ENCODE measurements around the gene FIS1. TPM values are rescaled to one million over a fixed set of nuclear protein-coding genes. Genes with fewer than 3 reads are reported as not detected.
A peak's percentile ranks its signal among the peaks of the same experiment; 100 is the strongest.
"Not testable (repeated sequence)": the region's sequence is repeated elsewhere in the genome, so short reads cannot be mapped to it uniquely, and the experiment has no call there.

Gene FIS1
- total RNA-seq, 1 experiment from 2014 or later: 151 TPM

DNA sequence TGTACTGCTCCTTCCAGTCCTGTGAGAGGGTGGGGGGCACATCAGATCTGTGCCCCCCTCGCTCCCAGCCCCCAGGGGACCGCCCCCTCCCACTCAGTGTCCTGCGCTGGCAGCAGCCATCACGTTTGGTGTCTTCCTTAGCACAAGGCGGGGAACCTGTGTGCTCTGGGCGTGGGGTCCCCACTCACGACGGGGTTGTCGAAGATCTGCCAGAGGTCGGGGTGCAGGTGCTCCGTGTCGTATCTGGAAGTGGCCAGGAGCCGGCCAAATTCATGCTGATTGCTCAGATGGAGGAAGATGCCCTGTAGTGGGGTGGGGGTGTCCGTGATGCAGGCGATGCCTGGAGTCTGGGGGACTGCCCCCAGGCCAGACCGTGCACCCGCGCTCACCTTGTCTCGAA, 34.7 kb downstream of the FIS1 start:
- DNase-seq: peak; percentile 48
- Histone ChIP-seq H3K4me3 (ENCODE audit: insufficient read depth, low read depth, low read length) (no peak overlapping the region), H3K27me3 (ENCODE audit: control insufficient read depth, insufficient read depth, low read length) (no peaks in the 10 kb centered on the region), H3K36me3 (replicated peaks; ENCODE audit: control insufficient read depth, insufficient read depth, low read length) (peaks cover 2% of the 10 kb centered on the region)

DNA sequence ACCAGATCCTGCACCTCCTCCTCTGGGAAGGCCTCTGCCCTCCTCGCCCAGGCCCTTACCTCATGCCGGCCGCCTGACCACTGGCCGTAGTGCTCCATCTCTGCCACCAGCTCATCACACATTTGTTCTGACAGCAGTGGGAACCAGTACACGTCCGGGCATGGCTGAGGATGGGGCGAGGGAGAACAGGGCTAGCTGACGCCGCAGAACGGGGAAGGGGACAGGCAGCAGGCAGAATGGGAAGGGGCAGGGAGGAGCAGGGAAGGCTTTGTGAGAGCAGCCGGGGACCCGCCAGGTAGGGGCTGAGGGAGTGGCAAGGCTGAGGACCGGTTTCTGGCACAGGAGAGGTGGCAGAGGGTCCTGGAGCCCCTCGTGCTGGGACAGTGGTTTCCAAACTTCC, 36.1 kb downstream of the FIS1 start:
- H3K27me3 ChIP-seq (ENCODE audit: control insufficient read depth, insufficient read depth, low read length): no peaks in the 10 kb centered on the region
- no peaks in the 10 kb centered on the region; the same call in 1 of the 2 replicates for H3K36me3 ChIP-seq (replicated peaks; ENCODE audit: control insufficient read depth, insufficient read depth, low read length)
- H3K4me3 ChIP-seq (ENCODE audit: insufficient read depth, low read depth, low read length): no peak overlapping the region
- DNase-seq: peak; percentile 36

DNA sequence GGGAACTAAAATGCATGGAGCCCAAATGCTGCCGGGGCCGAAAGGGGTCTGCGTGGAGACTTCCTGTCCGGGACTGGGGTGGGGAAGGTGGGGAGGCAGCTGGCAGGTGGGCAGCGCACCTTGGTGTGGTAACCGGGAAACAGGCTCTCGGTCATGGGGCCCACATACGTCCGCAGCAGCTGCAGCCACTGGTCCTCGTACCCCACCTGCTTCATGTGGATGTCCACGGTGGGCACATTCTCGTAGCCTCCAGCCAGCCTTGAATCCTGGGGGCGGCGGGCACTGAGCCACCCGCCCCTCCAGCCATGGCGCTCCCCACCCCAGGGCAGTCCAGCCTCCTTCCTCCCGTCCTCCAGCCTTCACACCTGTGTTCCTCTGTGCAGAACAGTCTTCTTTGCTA, 37.4 kb downstream of the FIS1 start:
- peaks cover 4% of the 10 kb centered on the region for H3K27me3 ChIP-seq (ENCODE audit: control insufficient read depth, insufficient read depth, low read length)
- DNase-seq: peak; percentile 48
- H3K36me3 ChIP-seq (replicated peaks; ENCODE audit: control insufficient read depth, insufficient read depth, low read length): no peaks in the 10 kb centered on the region; the same call in 1 of the 2 replicates
- no peak overlapping the region for H3K4me3 ChIP-seq (ENCODE audit: insufficient read depth, low read depth, low read length)

DNA sequence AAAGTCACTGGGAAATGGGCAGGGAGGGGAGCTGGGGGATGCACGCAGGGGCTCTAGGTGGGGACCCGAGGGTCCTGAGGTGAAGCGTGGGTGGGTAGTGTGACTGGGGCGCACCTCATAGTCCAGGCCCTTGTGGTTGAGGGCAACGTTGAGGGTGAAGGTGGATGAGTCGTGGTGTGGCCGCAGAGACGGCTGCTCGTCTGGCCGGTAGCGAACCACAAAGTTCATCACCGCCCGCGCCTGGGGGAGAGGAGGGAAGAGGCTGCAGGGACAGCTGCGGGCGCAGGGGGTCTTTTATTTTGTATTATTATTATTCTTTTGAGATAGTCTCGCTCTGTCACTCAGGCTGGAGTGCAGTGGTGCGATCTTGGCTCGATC, 38.2 kb downstream of the FIS1 start:
- DNase-seq: no peak
- Histone ChIP-seq H3K4me3 (ENCODE audit: insufficient read depth, low read depth, low read length) (no peak overlapping the region), H3K27me3 (ENCODE audit: control insufficient read depth, insufficient read depth, low read length) (peaks cover 12% of the 10 kb centered on the region), H3K36me3 (replicated peaks; ENCODE audit: control insufficient read depth, insufficient read depth, low read length) (no peaks in the 10 kb centered on the region; the same call in 1 of the 2 replicates)

DNA sequence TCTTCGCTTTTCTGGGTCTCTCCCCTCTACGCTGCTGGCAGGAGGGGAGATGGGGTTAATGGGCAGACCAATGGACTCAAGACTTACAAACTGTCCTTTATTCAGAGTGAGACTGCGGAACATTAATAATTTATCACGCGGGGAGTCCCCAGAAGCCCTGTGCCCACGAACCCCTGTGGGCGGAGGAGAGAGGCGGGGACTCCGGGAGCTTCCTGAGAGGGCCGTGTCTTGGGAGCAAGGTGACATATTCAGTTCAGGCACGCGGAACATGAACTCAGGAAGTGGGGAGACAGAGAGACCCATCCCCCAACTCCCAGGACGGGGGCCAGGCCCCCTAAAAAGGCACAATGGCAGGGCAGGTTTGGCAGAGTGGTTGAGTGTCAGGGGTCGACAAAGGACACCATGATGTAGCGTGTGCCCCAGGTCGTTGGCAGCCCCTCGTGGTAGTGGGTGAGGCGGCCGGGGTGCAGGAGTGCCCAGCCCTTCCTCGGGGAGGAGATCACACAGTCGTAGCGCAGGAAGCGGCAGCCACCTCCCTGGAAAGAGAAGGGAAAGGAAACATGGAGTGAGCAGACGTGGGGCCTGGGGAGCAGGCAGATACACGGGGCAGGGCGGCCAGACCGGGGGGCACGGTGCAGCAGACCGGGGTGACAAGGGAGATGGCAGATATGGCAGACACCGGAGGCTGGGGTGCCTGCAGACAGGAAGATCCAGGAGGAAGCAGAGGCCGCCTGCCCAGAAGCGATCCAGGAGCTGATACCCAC, 38.8 kb downstream of the FIS1 start:
- DNase-seq: peak; percentile 41
- H3K27me3 ChIP-seq (ENCODE audit: control insufficient read depth, insufficient read depth, low read length): peaks cover 13% of the 10 kb centered on the region
- no peak overlapping the region for H3K4me3 ChIP-seq (ENCODE audit: insufficient read depth, low read depth, low read length)
- H3K36me3 ChIP-seq (replicated peaks; ENCODE audit: control insufficient read depth, insufficient read depth, low read length): no peaks in the 10 kb centered on the region; the same call in 1 of the 2 replicates

DNA sequence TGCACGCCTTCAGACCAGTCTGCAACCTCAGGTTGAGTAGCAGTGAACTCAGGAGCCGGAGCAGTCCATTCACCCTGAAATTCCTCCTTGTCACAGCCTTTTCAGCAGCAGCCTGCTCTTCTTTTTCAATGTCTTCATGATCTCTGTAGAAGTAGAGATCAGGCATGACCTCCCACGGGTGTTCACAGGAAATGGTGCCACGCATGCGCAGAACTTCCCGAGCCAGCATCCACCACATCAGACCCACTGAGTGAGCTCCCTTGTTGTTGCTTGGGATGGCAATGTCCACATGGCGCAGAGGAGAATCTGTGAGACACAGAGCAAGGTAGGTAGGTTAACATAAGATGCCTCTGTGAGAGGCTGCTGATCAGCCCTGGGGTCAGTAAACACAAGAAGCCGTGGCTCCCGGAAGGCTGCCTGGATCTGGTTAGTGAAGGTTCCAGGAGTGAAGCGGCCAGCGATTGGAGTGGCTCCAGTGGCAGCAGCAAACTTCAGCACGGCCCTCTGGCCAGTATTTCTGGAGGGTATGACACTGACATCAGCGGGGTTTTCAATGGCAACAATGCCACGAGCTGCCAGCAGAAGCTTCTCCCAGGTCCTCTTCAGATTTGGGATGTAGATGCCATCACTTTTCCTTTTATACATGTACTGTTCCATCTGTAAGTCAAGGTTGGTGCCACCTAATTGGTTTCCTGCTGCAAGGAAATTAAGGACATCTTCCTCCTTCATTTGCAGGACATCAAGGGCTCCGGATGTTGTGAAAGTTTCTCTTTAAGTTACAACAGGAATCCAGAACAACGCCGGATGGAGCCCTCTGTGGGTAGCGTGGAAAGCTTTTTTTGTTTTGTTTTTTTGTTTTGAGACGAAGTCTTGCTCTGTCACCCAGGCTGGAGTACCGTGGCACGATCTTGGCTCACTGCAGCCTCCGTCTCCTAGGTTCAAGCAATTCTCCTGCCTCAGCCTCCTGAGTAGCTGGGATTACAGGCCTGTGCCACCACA, 40.8 kb downstream of the FIS1 start:
- not testable (repeated sequence) for H3K4me3 ChIP-seq (ENCODE audit: insufficient read depth, low read depth, low read length); H3K36me3 ChIP-seq (replicated peaks; ENCODE audit: control insufficient read depth, insufficient read depth, low read length); DNase-seq
- peaks cover 13% of the 10 kb centered on the region for H3K27me3 ChIP-seq (ENCODE audit: control insufficient read depth, insufficient read depth, low read length)

DNA sequence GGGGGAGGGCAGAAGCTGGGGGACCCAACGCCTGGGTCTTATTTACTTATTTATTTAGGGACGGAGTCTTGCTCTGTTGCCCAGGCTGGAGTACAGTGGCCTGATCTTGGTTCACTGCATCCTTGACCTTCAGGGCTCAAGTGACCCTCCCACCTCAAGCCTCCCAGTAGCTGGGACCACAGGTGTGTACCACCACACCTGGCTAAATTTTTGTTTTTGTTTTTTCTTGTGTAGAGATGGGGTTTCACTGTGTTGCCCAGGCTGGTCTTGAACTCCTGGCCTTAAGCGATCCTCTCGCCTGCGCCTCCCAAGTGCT, 42.3 kb downstream of the FIS1 start:
- Histone ChIP-seq H3K27me3 (ENCODE audit: control insufficient read depth, insufficient read depth, low read length) (peaks cover 13% of the 10 kb centered on the region), H3K4me3 (ENCODE audit: insufficient read depth, low read depth, low read length) (no peak overlapping the region), H3K36me3 (replicated peaks; ENCODE audit: control insufficient read depth, insufficient read depth, low read length) (no peaks in the 10 kb centered on the region; the same call in 1 of the 2 replicates)
- no peak for DNase-seq

DNA sequence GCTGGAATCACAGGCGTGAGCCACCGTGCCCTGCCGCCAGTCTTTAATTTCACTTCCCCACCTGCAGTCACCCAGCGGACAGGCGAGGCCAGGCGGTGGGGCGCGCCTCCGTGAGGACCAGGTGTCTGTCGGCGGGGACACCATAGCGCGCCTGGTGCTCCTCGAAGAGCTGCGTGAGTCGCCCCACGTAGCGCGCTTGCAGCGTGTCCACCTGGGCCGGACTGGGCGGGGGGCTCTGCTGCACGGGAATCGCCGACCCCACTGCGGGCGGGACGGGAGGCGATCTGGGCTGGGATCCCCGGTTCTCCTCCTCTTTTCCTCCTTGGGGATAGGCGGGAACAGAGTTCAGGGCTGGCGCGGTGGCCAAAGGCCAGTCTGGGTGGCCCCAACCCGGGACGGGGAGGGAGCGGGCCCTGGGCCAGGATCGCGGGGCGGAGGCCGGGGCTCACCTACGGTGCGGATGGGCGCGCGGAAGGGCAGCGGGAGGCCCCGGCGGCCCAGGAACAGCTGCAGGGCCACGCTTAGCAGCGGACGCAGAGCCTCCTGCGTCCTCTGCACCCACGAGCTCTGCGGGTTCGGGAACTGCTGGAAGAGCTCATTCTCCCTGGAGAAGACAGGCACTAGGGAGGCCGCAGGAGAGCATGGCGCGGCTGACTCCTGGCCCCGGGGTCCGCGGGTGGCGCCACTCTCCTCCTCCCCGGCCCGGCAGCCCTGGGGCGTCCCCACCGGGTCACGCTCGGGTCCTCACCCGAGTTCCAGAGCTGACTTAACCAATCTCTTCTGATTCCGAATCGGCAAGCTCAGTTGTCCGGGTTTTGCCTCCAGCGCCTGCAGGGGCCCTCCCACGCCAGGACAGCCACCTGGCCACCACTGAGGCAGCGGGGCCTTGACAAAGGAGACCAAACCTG, 42.9 kb downstream of the FIS1 start:
- peak overlapping the region; percentile 59 for H3K4me3 ChIP-seq (ENCODE audit: insufficient read depth, low read depth, low read length)
- H3K27me3 ChIP-seq (ENCODE audit: control insufficient read depth, insufficient read depth, low read length): peaks cover 13% of the 10 kb centered on the region
- peak; percentile 92 for DNase-seq
- H3K36me3 ChIP-seq (replicated peaks; ENCODE audit: control insufficient read depth, insufficient read depth, low read length): no peaks in the 10 kb centered on the region; the same call in 1 of the 2 replicates

DNA sequence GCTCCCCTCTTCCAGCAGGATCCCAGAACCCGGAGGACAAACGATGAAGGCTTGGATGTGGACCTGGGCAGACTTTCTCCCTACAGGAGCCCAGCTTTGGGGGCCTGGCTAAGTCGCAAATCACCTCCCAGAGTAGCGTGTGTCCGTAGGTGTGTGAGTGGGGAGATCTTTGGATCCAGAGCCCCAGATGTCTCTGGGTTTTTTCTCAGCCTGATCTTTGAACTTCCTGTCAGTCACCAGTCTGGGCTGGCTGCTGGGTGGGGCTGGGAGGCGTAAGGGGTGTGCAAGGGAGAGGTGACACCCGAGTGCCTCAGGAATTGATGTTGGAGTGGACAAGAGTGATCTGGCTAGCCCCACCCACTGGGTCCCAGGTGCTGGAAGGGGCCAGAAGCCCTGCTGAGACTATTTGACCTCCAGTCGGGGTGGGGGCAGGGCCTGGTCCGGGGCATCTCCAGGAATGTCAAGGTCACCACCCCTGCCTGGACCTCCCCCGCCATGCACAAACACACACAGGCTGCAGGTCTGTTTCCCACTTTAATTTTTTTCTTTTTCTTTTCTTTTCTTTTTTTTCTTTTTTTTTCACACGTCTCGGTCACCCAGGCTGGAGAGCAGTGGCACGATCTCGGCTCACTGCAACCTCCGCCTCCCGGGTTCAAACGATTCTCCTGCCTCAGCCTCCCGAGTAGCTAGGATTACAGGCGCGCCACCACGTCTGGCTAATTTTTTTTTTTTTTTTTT, 43.9 kb downstream of the FIS1 start, which contains the start of gene MOGAT3:
Gene MOGAT3, minus strand, starts transcription at position 175 of the 738 bp plus-strand sequence. CDS start 182 bp downstream, outside the sequence.
- H3K36me3 ChIP-seq (replicated peaks; ENCODE audit: control insufficient read depth, insufficient read depth, low read length): no peaks in the 10 kb centered on the region
- peaks cover 13% of the 10 kb centered on the region for H3K27me3 ChIP-seq (ENCODE audit: control insufficient read depth, insufficient read depth, low read length)
- peak within 1 kb of the TSS; percentile 59 for H3K4me3 ChIP-seq (ENCODE audit: insufficient read depth, low read depth, low read length)
- DNase-seq: peak; percentile 80

DNA sequence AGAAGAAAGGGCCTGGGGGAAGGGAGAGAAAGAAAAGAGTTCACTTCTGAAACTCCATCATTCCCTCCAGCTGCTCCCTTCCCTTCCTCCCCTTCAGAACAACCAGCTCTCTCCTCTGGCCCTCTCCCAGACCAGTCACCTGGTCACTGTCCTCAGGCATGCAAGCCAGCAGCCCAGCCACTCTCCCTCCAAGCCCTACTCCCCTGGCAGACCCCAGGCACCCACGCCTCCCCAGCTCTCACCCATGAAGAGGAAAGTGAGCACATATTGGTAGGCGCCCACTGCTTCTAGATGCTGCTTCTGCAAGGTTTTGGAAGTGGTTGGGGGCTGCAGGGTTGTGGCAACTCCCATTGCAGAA, 44.4 kb downstream of the FIS1 start:
- Histone ChIP-seq H3K4me3 (ENCODE audit: insufficient read depth, low read depth, low read length) (no peak overlapping the region), H3K27me3 (ENCODE audit: control insufficient read depth, insufficient read depth, low read length) (peaks cover 13% of the 10 kb centered on the region), H3K36me3 (replicated peaks; ENCODE audit: control insufficient read depth, insufficient read depth, low read length) (no peaks in the 10 kb centered on the region)
- peak; percentile 68 for DNase-seq

DNA sequence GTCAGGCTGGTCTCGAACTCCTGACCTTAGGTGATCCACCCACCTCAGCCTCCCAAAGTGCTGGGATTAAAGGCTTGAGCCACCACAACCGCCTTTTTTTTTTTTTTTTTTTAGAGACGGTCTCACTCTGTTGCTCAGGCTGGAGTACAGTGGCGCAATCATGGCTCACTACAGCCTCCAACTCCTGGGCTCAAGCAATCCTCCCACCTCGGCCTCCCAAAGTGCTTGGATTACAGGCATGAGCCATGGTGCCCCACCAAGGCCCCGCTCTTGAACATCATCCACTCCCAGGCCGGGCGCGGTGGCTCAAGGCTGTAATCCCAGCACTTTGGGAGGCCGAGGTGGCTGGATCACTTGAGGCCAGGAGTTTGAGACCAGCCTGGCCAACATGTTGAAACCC, 45.4 kb downstream of the FIS1 start:
- H3K36me3 ChIP-seq (replicated peaks; ENCODE audit: control insufficient read depth, insufficient read depth, low read length); DNase-seq; H3K4me3 ChIP-seq (ENCODE audit: insufficient read depth, low read depth, low read length): not testable (repeated sequence)
- peaks cover 13% of the 10 kb centered on the region for H3K27me3 ChIP-seq (ENCODE audit: control insufficient read depth, insufficient read depth, low read length)

DNA sequence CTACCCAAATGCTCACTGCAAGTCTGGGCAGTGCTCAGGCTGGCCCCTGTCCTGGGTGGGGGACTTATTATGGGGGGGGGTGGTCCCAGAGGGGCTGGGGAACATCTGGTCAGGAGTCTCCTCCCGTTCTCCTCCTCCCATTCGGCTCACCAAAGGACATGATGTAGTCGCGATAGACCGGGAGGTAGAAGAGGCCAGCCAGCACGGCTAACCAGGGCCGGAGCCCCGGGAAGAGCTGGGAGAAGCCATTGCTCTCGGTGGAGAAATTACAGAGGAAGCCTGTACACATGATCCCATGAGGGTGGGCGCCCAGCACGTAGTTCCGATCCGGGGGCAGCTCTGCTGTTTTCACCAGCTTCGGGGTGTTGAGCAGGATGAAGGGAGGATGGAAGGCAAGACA, 46.4 kb downstream of the FIS1 start:
- Histone ChIP-seq H3K27me3 (ENCODE audit: control insufficient read depth, insufficient read depth, low read length) (peaks cover 13% of the 10 kb centered on the region), H3K36me3 (replicated peaks; ENCODE audit: control insufficient read depth, insufficient read depth, low read length) (no peaks in the 10 kb centered on the region), H3K4me3 (ENCODE audit: insufficient read depth, low read depth, low read length) (no peak overlapping the region)
- DNase-seq: peak; percentile 58

DNA sequence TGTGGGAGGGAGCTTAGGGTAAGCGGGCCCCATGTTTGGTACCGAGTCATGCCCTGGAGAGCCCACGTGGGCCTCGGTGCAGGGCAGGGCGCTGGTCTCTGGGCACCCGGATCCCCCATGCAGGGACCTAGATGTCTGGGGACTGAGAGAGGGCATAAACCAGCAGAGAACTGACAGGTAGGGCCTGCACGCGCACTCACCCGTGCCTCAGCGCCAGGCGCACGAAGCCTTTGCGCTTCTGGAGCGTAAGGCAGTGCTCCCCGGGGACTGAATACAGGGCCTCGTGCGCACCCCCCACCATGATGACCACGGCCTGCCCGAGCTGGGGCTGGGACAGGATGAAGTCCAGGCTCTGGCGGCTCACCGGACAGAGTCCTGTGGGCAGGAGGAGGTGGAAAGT, 46.9 kb downstream of the FIS1 start:
- no peak overlapping the region for H3K4me3 ChIP-seq (ENCODE audit: insufficient read depth, low read depth, low read length)
- peaks cover 13% of the 10 kb centered on the region for H3K27me3 ChIP-seq (ENCODE audit: control insufficient read depth, insufficient read depth, low read length)
- no peaks in the 10 kb centered on the region for H3K36me3 ChIP-seq (replicated peaks; ENCODE audit: control insufficient read depth, insufficient read depth, low read length)
- peak; percentile 55 for DNase-seq

Data from H7 (cell line).